ENCODE data around the gene PDE3B. TPM values are rescaled to one million over a fixed set of nuclear protein-coding genes. Genes with fewer than 3 reads are reported as not detected.

Gene PDE3B
- total and polyA plus RNA-seq, 10 donors, result 1.7 to 78.7 (median 20.8) TPM

DNA sequence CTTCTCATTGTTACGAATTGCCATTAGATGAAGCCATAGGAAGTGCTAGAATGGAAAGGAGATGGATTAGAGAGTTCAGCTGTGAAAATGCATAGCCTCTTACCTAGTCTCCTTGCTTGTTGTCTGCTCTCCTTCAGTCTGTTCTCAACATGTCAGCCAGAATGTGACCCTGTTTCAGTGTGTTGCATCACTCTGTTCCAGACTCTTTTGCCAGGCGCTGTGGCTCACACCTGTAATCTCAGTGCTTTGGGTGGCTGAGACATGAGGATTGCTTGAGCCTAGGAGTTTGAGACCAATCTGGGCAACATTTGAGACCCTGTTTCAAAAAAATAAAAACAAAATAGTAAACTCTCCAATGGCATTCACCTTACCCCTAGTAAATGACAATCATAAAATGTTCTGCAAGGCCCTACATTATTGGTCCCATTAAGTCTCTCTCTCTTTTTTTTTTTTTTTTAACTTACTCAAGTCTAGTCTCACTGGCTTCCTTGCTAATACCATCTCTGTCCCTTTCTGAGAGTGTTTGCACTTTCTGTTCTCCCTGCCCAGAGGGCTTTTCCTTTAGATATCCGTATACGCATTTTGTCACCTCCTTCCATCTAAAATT is 209.1 kb downstream of the PDE3B start:
- no peaks in the 10 kb centered on the region for H3K4me1 ChIP-seq
- WGBS, 5 donors, result 93 to 99% (median 98%) methylated on average over 4 of the region's 4 CpGs
- no peak for DNase-seq
- no peak overlapping the region for H3K27ac ChIP-seq
- H3K36me3 ChIP-seq, result no peaks in the 10 kb centered on the region
- no peak overlapping the region for H3K4me3 ChIP-seq
- TF ChIP-seq, protein P1, sequence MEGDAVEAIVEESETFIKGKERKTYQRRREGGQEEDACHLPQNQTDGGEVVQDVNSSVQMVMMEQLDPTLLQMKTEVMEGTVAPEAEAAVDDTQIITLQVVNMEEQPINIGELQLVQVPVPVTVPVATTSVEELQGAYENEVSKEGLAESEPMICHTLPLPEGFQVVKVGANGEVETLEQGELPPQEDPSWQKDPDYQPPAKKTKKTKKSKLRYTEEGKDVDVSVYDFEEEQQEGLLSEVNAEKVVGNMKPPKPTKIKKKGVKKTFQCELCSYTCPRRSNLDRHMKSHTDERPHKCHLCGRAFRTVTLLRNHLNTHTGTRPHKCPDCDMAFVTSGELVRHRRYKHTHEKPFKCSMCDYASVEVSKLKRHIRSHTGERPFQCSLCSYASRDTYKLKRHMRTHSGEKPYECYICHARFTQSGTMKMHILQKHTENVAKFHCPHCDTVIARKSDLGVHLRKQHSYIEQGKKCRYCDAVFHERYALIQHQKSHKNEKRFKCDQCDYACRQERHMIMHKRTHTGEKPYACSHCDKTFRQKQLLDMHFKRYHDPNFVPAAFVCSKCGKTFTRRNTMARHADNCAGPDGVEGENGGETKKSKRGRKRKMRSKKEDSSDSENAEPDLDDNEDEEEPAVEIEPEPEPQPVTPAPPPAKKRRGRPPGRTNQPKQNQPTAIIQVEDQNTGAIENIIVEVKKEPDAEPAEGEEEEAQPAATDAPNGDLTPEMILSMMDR (IDR thresholded peaks at IDR 0.05 in 8 of 11, conservative IDR thresholded peaks at IDR 0.05 in 3 of 11), result no peak
- no peak for TF ChIP-seq POLR2AphosphoS5 (IDR thresholded peaks at IDR 0.05)
- TF ChIP-seq POLR2A (IDR thresholded peaks at IDR 0.05), result no peak
- H3K27me3 ChIP-seq (replicated peaks in 1 of 7), result no peaks in the 10 kb centered on the region
- H3K9me3 ChIP-seq, result peaks cover 0 to 3% (median 0%) of the 10 kb centered on the region in 8 donors
- intact Hi-C loops (cut with DNase I; ENCODE audit: low total_unique reads), result no loop called here

DNA sequence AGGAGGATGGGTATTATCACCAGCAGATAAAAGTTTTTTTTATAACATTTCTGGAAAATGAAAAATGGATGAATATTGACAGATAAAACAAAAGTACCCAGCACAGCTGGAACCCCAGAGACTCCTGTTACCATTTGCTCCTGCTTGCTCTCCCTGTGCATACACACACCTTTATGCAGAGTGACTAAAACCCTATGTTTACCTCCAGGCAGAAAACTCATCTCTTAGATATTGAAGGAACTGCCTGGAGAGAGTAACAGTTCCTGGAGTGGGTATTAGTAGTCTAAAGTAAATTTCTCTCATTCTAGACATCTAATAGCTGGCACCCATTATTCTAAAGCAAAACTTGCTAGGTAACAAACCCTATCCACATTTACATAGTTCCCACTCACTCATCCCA is 210.5 kb downstream of the PDE3B start:
- TF ChIP-seq POLR2A (IDR thresholded peaks at IDR 0.05) (no peak), POLR2AphosphoS5 (IDR thresholded peaks at IDR 0.05) (no peak)
- TF ChIP-seq, protein P1 (IDR thresholded peaks at IDR 0.05 in 8 of 11, conservative IDR thresholded peaks at IDR 0.05 in 3 of 11), result no peak
- H3K4me1 ChIP-seq, result no peaks in the 10 kb centered on the region
- intact Hi-C loops (cut with DNase I; ENCODE audit: low total_unique reads), result no loop called here

DNA sequence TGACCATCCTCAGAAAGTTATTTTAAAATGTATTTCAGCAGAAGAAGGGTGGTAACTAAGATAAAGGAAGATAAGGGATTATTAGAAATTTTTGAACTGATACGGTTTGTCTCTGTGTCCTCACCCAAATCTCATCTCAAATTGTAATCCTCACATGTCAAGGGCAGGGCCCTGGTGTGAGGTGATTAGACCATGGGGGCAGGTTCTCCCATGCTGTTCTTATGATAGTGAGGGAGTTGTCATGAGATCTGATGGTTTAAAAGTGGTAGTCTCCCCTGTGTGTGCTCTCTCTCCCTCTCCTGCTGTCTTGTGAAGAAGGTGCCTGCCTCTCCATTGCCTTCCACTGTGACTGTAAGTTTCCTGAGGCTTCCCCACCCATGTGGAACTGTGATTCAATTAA is 212.3 kb downstream of the PDE3B start:
- DNase-seq, result no peak
- H3K27ac ChIP-seq, result no peak overlapping the region
- H3K9me3 ChIP-seq, result no peaks in the 10 kb centered on the region
- no peaks in the 10 kb centered on the region for H3K4me1 ChIP-seq
- TF ChIP-seq POLR2A (IDR thresholded peaks at IDR 0.05) (no peak), POLR2AphosphoS5 (IDR thresholded peaks at IDR 0.05) (no peak)
- TF ChIP-seq, protein P1 (IDR thresholded peaks at IDR 0.05 in 8 of 11, conservative IDR thresholded peaks at IDR 0.05 in 3 of 11), result no peak
- H3K27me3 ChIP-seq (replicated peaks in 1 of 7), result no peaks in the 10 kb centered on the region
- intact Hi-C loops (cut with DNase I; ENCODE audit: low total_unique reads), result no loop called here
- H3K36me3 ChIP-seq, result peaks cover 0 to 9% (median 0%) of the 10 kb centered on the region in 6 donors
- WGBS, 5 donors, result 79 to 97% (median 94%) methylated on average over 1 of the region's 1 CpG
- no peak overlapping the region for H3K4me3 ChIP-seq

More for the DNA sequence above, 210.5 kb downstream of the PDE3B start:
- DNase-seq, result no peak
- H3K4me3 ChIP-seq, result no peak overlapping the region
- peaks cover 0 to 7% (median 0%) of the 10 kb centered on the region in 6 donors for H3K36me3 ChIP-seq
- no peaks in the 10 kb centered on the region for H3K27me3 ChIP-seq (replicated peaks in 1 of 7)
- peaks cover 0 to 3% (median 0%) of the 10 kb centered on the region in 8 donors for H3K9me3 ChIP-seq
- H3K27ac ChIP-seq, result no peak overlapping the region

DNA sequence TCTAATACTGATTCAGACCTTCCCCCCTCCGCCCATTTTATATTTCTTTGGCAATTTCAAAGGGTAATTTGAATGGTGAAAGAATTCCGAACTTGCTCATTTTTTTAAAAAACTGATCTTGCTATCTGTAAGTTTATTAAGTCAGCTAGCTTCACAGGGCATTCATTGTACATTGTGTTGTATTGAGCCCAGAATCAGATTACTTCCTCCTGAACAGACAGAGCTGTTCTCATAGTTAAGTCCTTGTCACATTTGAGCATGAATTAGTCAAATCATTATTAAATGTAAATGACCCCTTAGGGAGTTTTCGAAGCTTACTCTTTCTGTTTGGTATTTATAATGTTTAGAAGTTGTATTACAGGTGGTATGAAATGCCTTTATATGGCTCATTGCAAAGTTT is 214.0 kb downstream of the PDE3B start:
- Histone ChIP-seq H3K27me3 (replicated peaks in 1 of 7) (no peaks in the 10 kb centered on the region), H3K4me3 (no peak overlapping the region), H3K27ac (no peak overlapping the region), H3K36me3 (peaks cover 0 to 18% (median 0%) of the 10 kb centered on the region in 6 donors), H3K9me3 (no peaks in the 10 kb centered on the region), H3K4me1 (no peaks in the 10 kb centered on the region)
- 87 to 93% (median 89%) methylated on average over 3 of the region's 3 CpGs for WGBS, 5 donors
- no peak for DNase-seq
- TF ChIP-seq, protein P1 (IDR thresholded peaks at IDR 0.05 in 8 of 11, conservative IDR thresholded peaks at IDR 0.05 in 3 of 11), result no peak
- TF ChIP-seq POLR2A (IDR thresholded peaks at IDR 0.05), result no peak
- TF ChIP-seq POLR2AphosphoS5 (IDR thresholded peaks at IDR 0.05), result no peak
- intact Hi-C loops (cut with DNase I; ENCODE audit: low total_unique reads), result no loop called here
